OCI-LY3 (cell line): ENCODE results near the gene COG5.

Experiments
- EZH2phosphoT487 ChIP-seq: fragments of 200-600 bp; shearing (Covaris generic); IDR thresholded peaks from 2 replicates; pipeline ENCODE4 v1.6.1; 2018; ENCODE audit warnings: antibody characterized with exemption, mixed run types, low read depth
- TF ChIP-seq, protein P1 (sequence below): fragments of 200-600, 300-600 bp; sonication (generic); IDR thresholded peaks from 2 replicates; pipeline ENCODE4 v1.5.1; 2014; ENCODE audit warnings: antibody characterized with exemption, low read length, low read depth

DNA sequence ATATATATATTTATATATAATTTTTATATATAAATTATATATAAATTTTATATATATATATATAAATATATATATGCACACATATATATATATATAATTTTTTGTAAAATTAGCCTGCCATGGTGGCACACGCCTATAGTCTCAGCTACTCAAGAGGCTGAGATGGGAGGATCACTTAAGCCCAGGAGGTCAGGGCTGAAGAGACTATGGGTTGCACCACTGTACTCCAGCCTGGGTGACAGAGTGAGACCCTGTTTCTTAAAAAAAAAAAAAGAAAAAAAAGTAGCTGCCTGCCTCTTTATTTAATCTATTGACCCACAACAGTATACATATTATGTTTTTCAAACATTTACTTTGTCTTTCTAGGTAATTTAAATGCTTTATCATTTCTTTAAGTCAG is 35.5 kb upstream of the COG5 start:
- TF ChIP-seq, protein P1, sequence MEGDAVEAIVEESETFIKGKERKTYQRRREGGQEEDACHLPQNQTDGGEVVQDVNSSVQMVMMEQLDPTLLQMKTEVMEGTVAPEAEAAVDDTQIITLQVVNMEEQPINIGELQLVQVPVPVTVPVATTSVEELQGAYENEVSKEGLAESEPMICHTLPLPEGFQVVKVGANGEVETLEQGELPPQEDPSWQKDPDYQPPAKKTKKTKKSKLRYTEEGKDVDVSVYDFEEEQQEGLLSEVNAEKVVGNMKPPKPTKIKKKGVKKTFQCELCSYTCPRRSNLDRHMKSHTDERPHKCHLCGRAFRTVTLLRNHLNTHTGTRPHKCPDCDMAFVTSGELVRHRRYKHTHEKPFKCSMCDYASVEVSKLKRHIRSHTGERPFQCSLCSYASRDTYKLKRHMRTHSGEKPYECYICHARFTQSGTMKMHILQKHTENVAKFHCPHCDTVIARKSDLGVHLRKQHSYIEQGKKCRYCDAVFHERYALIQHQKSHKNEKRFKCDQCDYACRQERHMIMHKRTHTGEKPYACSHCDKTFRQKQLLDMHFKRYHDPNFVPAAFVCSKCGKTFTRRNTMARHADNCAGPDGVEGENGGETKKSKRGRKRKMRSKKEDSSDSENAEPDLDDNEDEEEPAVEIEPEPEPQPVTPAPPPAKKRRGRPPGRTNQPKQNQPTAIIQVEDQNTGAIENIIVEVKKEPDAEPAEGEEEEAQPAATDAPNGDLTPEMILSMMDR: no peak
- TF ChIP-seq EZH2phosphoT487: no peak
